IMR-90 (cell line): ENCODE measurements around the gene TGFB3. TPM values are rescaled to one million over a fixed set of nuclear protein-coding genes. Genes with fewer than 3 reads are reported as not detected.

ENCODE experiments used
- ATAC-seq: fragments of 200-7000 bp; cut with Tn5 transposase; 2 replicates; pipeline ENCODE4 v1.9.1; 2020; ENCODE audit warnings: low read depth, mild to moderate bottlenecking, moderate library complexity
- BruUV-seq: library from RNA; stranded (reverse); fragments of 400-500 nt; replicated peaks from 2 replicates; lab custom pipeline; 2021; lab: Mats Ljungman, UMichigan
- CTCF ChIA-PET: fragments of 300-600 bp; formaldehyde crosslinking; extraction: SDS; loops from one replicate; lab custom pipeline; 2021; ENCODE audit warnings: antibody characterized with exemption; lab: Yijun Ruan, JAX
- POLR2A ChIA-PET: fragments of 300-600 bp; sonication (Branson Sonifier 250); formaldehyde crosslinking; loops from one replicate; lab custom pipeline; 2022; ENCODE audit warnings: antibody characterized with exemption; ENCODE audit not compliant: unreplicated experiment; lab: Charles Lee
- DNase-seq: peaks from one replicate; pipeline ENCODE4 v3.0.0; 2013
- H2AFZ ChIP-seq: replicated peaks from 2 replicates; pipeline ENCODE3; 2013; ENCODE audit warnings: low read length, mild to moderate bottlenecking; ENCODE audit not compliant: poor library complexity
- H2AK5ac ChIP-seq: 2 replicates; pipeline ENCODE4 v1.6.1; 2013; ENCODE audit warnings: low read depth, low read length, inconsistent platforms
- H2AK9ac ChIP-seq: replicated peaks from 2 replicates; pipeline ENCODE3; 2013; ENCODE audit warnings: mild to moderate bottlenecking, low read depth, low read length, moderate library complexity; ENCODE audit not compliant: poor library complexity
- H2BK120ac ChIP-seq: 2 replicates; pipeline ENCODE4 v1.6.1; 2013; ENCODE audit warnings: low read depth, low read length, inconsistent platforms
- H2BK15ac ChIP-seq: 3 replicates; pipeline ENCODE4 v1.6.1; 2013; ENCODE audit warnings: low read depth, low read length, inconsistent platforms
- H2BK20ac ChIP-seq: 2 replicates; pipeline ENCODE4 v1.6.1; 2013; ENCODE audit warnings: low read depth, mild to moderate bottlenecking, inconsistent platforms, low read length, moderate library complexity
- H2BK5ac ChIP-seq: 2 replicates; pipeline ENCODE4 v1.6.1; 2013; ENCODE audit warnings: mild to moderate bottlenecking, low read depth, low read length, inconsistent platforms; ENCODE audit not compliant: poor library complexity, severe bottlenecking
- H3K14ac ChIP-seq: replicated peaks from 2 replicates; pipeline ENCODE4 v1.6.1; 2013; ENCODE audit warnings: low read depth, low read length, inconsistent platforms
- H3K18ac ChIP-seq: 2 replicates; pipeline ENCODE4 v1.6.1; 2013; ENCODE audit warnings: low read depth, low read length, control low read depth
- H3K23ac ChIP-seq: 2 replicates; pipeline ENCODE4 v1.6.1; 2013; ENCODE audit warnings: low read depth, low read length, inconsistent platforms
- H3K27ac ChIP-seq: 2 replicates; pipeline ENCODE4 v1.5.1; 2013; ENCODE audit warnings: mild to moderate bottlenecking, control low read depth, low read length; ENCODE audit not compliant: insufficient read depth
- H3K27me3 ChIP-seq: 2 replicates; pipeline ENCODE4 v1.6.1; 2013; ENCODE audit warnings: low read length; ENCODE audit not compliant: control insufficient read depth, insufficient read depth
- H3K36me3 ChIP-seq: 2 replicates; pipeline ENCODE4 v1.6.1; 2013; ENCODE audit warnings: low read length, mixed read lengths; ENCODE audit not compliant: control insufficient read depth, insufficient read depth
- H3K4ac ChIP-seq: 2 replicates; pipeline ENCODE4 v1.6.1; 2013; ENCODE audit warnings: low read depth, low read length, inconsistent platforms
- H3K4me1 ChIP-seq: 2 replicates; pipeline ENCODE4 v1.6.1; 2013; ENCODE audit warnings: low read length, mixed read lengths; ENCODE audit not compliant: control insufficient read depth, insufficient read depth
- H3K4me2 ChIP-seq: 2 replicates; pipeline ENCODE4 v1.6.1; 2013; ENCODE audit warnings: low read depth, mild to moderate bottlenecking, control low read depth, low read length, moderate library complexity
- H3K4me3 ChIP-seq: 2 replicates; pipeline ENCODE4 v1.5.1; 2013; ENCODE audit warnings: low read depth, mild to moderate bottlenecking, control low read depth, low read length, moderate library complexity; ENCODE audit not compliant: insufficient read depth
- H3K56ac ChIP-seq: 2 replicates; pipeline ENCODE4 v1.6.1; 2013; ENCODE audit warnings: low read length, inconsistent platforms; ENCODE audit not compliant: insufficient read depth; ENCODE audit errors: extremely low read depth
- H3K79me1 ChIP-seq, 2 experiments: 2 replicates each; pipeline ENCODE4 v1.6.1; 2013; ENCODE audit warnings: low read length in 2 of 2, inconsistent platforms in 1 of 2, low read depth in 1 of 2
- H3K9ac ChIP-seq: 2 replicates; pipeline ENCODE4 v1.6.1; 2013; ENCODE audit warnings: low read depth, low read length, control low read depth
- H3K9me1 ChIP-seq: 2 replicates; pipeline ENCODE4 v1.6.1; 2013; ENCODE audit warnings: low read length, inconsistent platforms; ENCODE audit not compliant: insufficient read depth
- H3K9me3 ChIP-seq: 2 replicates; pipeline ENCODE4 v1.6.1; 2013; ENCODE audit warnings: low read length; ENCODE audit not compliant: control insufficient read depth, insufficient read depth
- H4K20me1 ChIP-seq: 2 replicates; pipeline ENCODE4 v1.6.1; 2013; ENCODE audit warnings: low read length, inconsistent platforms; ENCODE audit not compliant: insufficient read depth
- H4K5ac ChIP-seq: 2 replicates; pipeline ENCODE4 v1.6.1; 2013; ENCODE audit warnings: mild to moderate bottlenecking, low read depth, low read length, control low read depth
- H4K8ac ChIP-seq, 2 experiments: 2 replicates each; pipeline ENCODE4 v1.6.1; 2013; ENCODE audit warnings: low read depth in 2 of 2, low read length in 2 of 2, control low read depth in 1 of 2, inconsistent platforms in 1 of 2
- H4K91ac ChIP-seq: 2 replicates; pipeline ENCODE4 v1.6.1; 2013; ENCODE audit warnings: low read depth, low read length, inconsistent platforms; ENCODE audit not compliant: insufficient read depth
- SMC3 ChIP-seq: fragments of 150-350 bp; IDR thresholded peaks from 2 replicates; pipeline ENCODE4 v1.6.1; 2016; ENCODE audit warnings: low read depth, mild to moderate bottlenecking, antibody characterized with exemption, low read length, moderate library complexity
- WGBS, 2 experiments: methylation state at CpG; one replicate each; pipeline versions ENCODE4 v1.1.5 to v1.1.7; 2013; ENCODE audit warnings: missing lambda C conversion rate in 2 of 2; ENCODE audit not compliant: insufficient read length in 1 of 2; ENCODE audit errors: extremely low coverage in 2 of 2; 5-methylcytosine and 5-hydroxymethylcytosine counted together
- dilution Hi-C: fragments of 300-500 bp; cut with HindIII; formaldehyde crosslinking; loops from one replicate; pipeline ENCODE4 v1.14.3; 2018; ENCODE audit warnings: low sequenced_read_pairs; ENCODE audit not compliant: unreplicated experiment
- in situ Hi-C: fragments of 300-500 bp; cut with MboI; formaldehyde crosslinking; loops from 3 replicates; pipeline ENCODE4 v1.14.3; 2019; ENCODE audit warnings: low sequenced_read_pairs, inconsistent platforms, mixed read lengths
- intact Hi-C: fragments of 100-400 bp; cut with micrococcal nuclease; formaldehyde crosslinking; loops from 2 replicates; pipeline ENCODE4 v1.10.0; 2022
- polyA plus RNA-seq, 3 experiments: library from polyadenylated mRNA; depleted of rRNA; stranded (reverse); fragments of >200 nt; gene quantifications; 2 replicates each; pipeline ENCODE4 v1.2.3, GENCODE V29; 2012; ENCODE audit warnings: low replicate concordance in 1 of 3
- total RNA-seq: library from RNA; depleted of rRNA; stranded (reverse); fragments of >200 nt; gene quantifications from 2 replicates; pipeline ENCODE4 v1.2.3, GENCODE V29; 2012

Gene TGFB3
- total and polyA plus RNA-seq, 2 of the 4 experiments (the other 2 are of a cell fraction), result 2.2 to 4.3 TPM

GRCh38 chr14:75984674-75985073 is 2.9 kb upstream of the TGFB3 start:
- BruUV-seq, result no TSS peak
- WGBS, 2 experiments, result no CpG with 5 or more reads among the region's 2 CpGs
- H2BK120ac ChIP-seq, result no peak overlapping the region
- no peak overlapping the region for H3K9ac ChIP-seq
- no peak overlapping the region for H2AK9ac ChIP-seq
- peaks cover 7% of the 10 kb centered on the region; the same call in 1 of the 2 replicates for H3K4me1 ChIP-seq
- no peaks in the 10 kb centered on the region for H3K9me3 ChIP-seq
- in situ Hi-C loops (loop anchor here (5.0 to 25.0 kb wide), 4 partner anchors 190 to 1078 kb away; partner anchors contain the start of gene FLVCR2), intact Hi-C loops (loop anchor here (5.0 kb wide), 2 partner anchors 117 to 407 kb away; partner anchors contain the start of gene FLVCR2), dilution Hi-C loops (no loop called here)
- H3K4ac ChIP-seq, result no peak overlapping the region
- H2BK5ac ChIP-seq, result no peak overlapping the region
- no peak overlapping the region for H4K91ac ChIP-seq
- H3K14ac ChIP-seq, result no peak overlapping the region
- H3K36me3 ChIP-seq, result peaks cover 6% of the 10 kb centered on the region
- ChIA-PET POLR2A (no interaction called here), CTCF (interaction anchor here (2.2 kb wide), 1 partner anchor 273 kb away, joined by 6 read pairs; no protein-coding TSS in a partner anchor)
- no peak overlapping the region for H4K8ac ChIP-seq
- H2BK20ac ChIP-seq, result no peak overlapping the region
- TF ChIP-seq SMC3, result no peak
- H3K9me1 ChIP-seq, result no peaks in the 10 kb centered on the region
- H3K79me1 ChIP-seq, result peaks cover 7 to 15% of the 10 kb centered on the region in 2 experiments
- H3K27ac ChIP-seq, result no peak overlapping the region
- H3K27me3 ChIP-seq, result no peaks in the 10 kb centered on the region; the same call in 1 of the 2 replicates
- H2BK15ac ChIP-seq, result no peak overlapping the region
- no peak overlapping the region for H3K4me3 ChIP-seq
- no peak overlapping the region for H3K18ac ChIP-seq
- DNase-seq (no peak), ATAC-seq (no peak)
- no peak overlapping the region for H3K56ac ChIP-seq
- H4K20me1 ChIP-seq, result no peaks in the 10 kb centered on the region
- H3K4me2 ChIP-seq, result no peak overlapping the region
- no peak overlapping the region for H4K5ac ChIP-seq
- no peak overlapping the region for H3K23ac ChIP-seq
- H2AFZ ChIP-seq, result no peak overlapping the region
- H2AK5ac ChIP-seq, result no peak overlapping the region
